Neural progenitor cell (in vitro differentiated cells): ENCODE measurements around the gene FLVCR1. TPM values are rescaled to one million over a fixed set of nuclear protein-coding genes. Genes with fewer than 3 reads are reported as not detected.

ENCODE experiments used
- DNase-seq: peaks from one replicate; pipeline ENCODE4 v3.0.0-alpha.2; 2016; ENCODE audit warnings: low spot score
- H2AFZ ChIP-seq: fragments of 200-600 bp; sonication (generic); replicated peaks from 2 replicates; pipeline ENCODE4 v1.6.1; 2016; ENCODE audit warnings: antibody characterized with exemption
- H3F3A ChIP-seq: fragments of 200-600 bp; sonication (generic); 2 replicates; pipeline ENCODE4 v1.6.1; 2016; ENCODE audit warnings: antibody characterized with exemption, low read depth
- H3K27ac ChIP-seq: fragments of 200-600 bp; sonication (generic); 2 replicates; pipeline ENCODE4 v1.5.1; 2016; ENCODE audit warnings: mild to moderate bottlenecking
- H3K27me3 ChIP-seq: fragments of 200-600 bp; sonication (generic); 2 replicates; pipeline ENCODE4 v1.6.1; 2016; ENCODE audit warnings: mild to moderate bottlenecking, moderate library complexity
- H3K36me3 ChIP-seq: fragments of 200-600 bp; sonication (generic); 2 replicates; pipeline ENCODE4 v1.5.1; 2016
- H3K4me1 ChIP-seq: fragments of 200-600 bp; sonication (generic); 2 replicates; pipeline ENCODE4 v1.6.1; 2016; ENCODE audit warnings: mixed run types
- H3K4me2 ChIP-seq: fragments of 200-600 bp; sonication (generic); 2 replicates; pipeline ENCODE4 v1.6.1; 2016
- H3K4me3 ChIP-seq: fragments of 200-600 bp; sonication (generic); 2 replicates; pipeline ENCODE4 v1.5.1; 2016
- H3K79me2 ChIP-seq: fragments of 200-600 bp; sonication (generic); 2 replicates; pipeline ENCODE4 v1.6.1; 2016; ENCODE audit warnings: low read depth
- H3K9ac ChIP-seq: fragments of 200-600 bp; sonication (generic); 2 replicates; pipeline ENCODE4 v1.6.1; 2016
- H3K9me3 ChIP-seq: fragments of 200-600 bp; sonication (generic); 2 replicates; pipeline ENCODE4 v1.5.1; 2016; ENCODE audit warnings: low read depth
- H4K20me1 ChIP-seq: fragments of 200-600 bp; sonication (generic); 2 replicates; pipeline ENCODE4 v1.6.1; 2016; ENCODE audit warnings: low read depth
- H3K27ac Mint-ChIP-seq: 3 replicates; pipeline ENCODE4 v1.8.0; 2021; ENCODE audit warnings: mixed read lengths
- H3K27me3 Mint-ChIP-seq: 2 replicates; pipeline ENCODE4 v1.8.0; 2022; ENCODE audit warnings: low read depth, mild to moderate bottlenecking, inconsistent platforms, moderate library complexity, mixed read lengths; ENCODE audit not compliant: insufficient read depth
- H3K36me3 Mint-ChIP-seq: 3 replicates; pipeline ENCODE4 v1.8.0; 2021; ENCODE audit warnings: mixed read lengths
- H3K4me1 Mint-ChIP-seq: 3 replicates; pipeline ENCODE4 v1.8.0; 2021; ENCODE audit warnings: mixed read lengths
- H3K4me3 Mint-ChIP-seq: 3 replicates; pipeline ENCODE4 v1.8.0; 2021; ENCODE audit warnings: mild to moderate bottlenecking, moderate library complexity, mixed read lengths
- H3K9me3 Mint-ChIP-seq: 3 replicates; pipeline ENCODE4 v1.8.0; 2020; ENCODE audit warnings: mixed read lengths
- CTCF ChIP-seq: fragments of 200-600 bp; sonication (generic); IDR thresholded peaks from 2 replicates; pipeline ENCODE4 v1.5.1; 2017; ENCODE audit warnings: antibody characterized with exemption, mild to moderate bottlenecking
- EZH2 ChIP-seq: fragments of 200-600 bp; sonication (generic); IDR thresholded peaks from 2 replicates; pipeline ENCODE4 v1.6.1; 2017; ENCODE audit warnings: antibody characterized with exemption, mild to moderate bottlenecking, moderate library complexity
- EZH2phosphoT487 ChIP-seq: fragments of 200-600 bp; sonication (generic); IDR thresholded peaks from 2 replicates; pipeline ENCODE4 v1.6.1; 2017; ENCODE audit warnings: antibody characterized with exemption
- total RNA-seq: library from RNA; depleted of rRNA; stranded (reverse); fragments of >200 nt; gene quantifications from 2 replicates; pipeline ENCODE4 v1.2.3, GENCODE V29; 2015; ENCODE audit warnings: low replicate concordance

FLVCR1 gene
- total RNA-seq, 1 donor from 2014 or later: 33.2 TPM

GRCh38 chr1:212943393-212943710, 85.3 kb downstream of the FLVCR1 start:
- peaks cover 5% of the 10 kb centered on the region for H3K9me3 Mint-ChIP-seq
- no peaks in the 10 kb centered on the region for H3K79me2 ChIP-seq
- peaks cover 7% of the 10 kb centered on the region for H3K27me3 Mint-ChIP-seq
- no peak for DNase-seq
- no peaks in the 10 kb centered on the region for H3F3A ChIP-seq
- H3K4me2 ChIP-seq: no peak overlapping the region
- H3K36me3 ChIP-seq: no peaks in the 10 kb centered on the region
- H3K27ac Mint-ChIP-seq: no peak overlapping the region
- H2AFZ ChIP-seq: no peak overlapping the region
- H3K27ac ChIP-seq: no peak overlapping the region
- no peaks in the 10 kb centered on the region for H4K20me1 ChIP-seq
- H3K4me1 Mint-ChIP-seq: no peaks in the 10 kb centered on the region
- no peak overlapping the region for H3K4me3 Mint-ChIP-seq
- H3K4me1 ChIP-seq: no peaks in the 10 kb centered on the region
- H3K9me3 ChIP-seq: no peaks in the 10 kb centered on the region
- H3K36me3 Mint-ChIP-seq: peaks cover 5% of the 10 kb centered on the region
- no peak overlapping the region for H3K9ac ChIP-seq
- no peak overlapping the region for H3K4me3 ChIP-seq
- TF ChIP-seq EZH2 (no peak), EZH2phosphoT487 (no peak), CTCF (no peak)
- H3K27me3 ChIP-seq: peaks cover under 1% of the 10 kb centered on the region

GRCh38 chr1:212944229-212944901, 86.3 kb downstream of the FLVCR1 start:
- no peaks in the 10 kb centered on the region for H3K36me3 ChIP-seq
- H3K27me3 Mint-ChIP-seq: peaks cover 7% of the 10 kb centered on the region
- no peaks in the 10 kb centered on the region for H3K9me3 ChIP-seq
- no peak overlapping the region for H3K27ac Mint-ChIP-seq
- peaks cover 5% of the 10 kb centered on the region for H3K36me3 Mint-ChIP-seq
- no peak overlapping the region for H2AFZ ChIP-seq
- TF ChIP-seq EZH2phosphoT487 (no peak), EZH2 (no peak), CTCF (no peak)
- no peaks in the 10 kb centered on the region for H4K20me1 ChIP-seq
- no peaks in the 10 kb centered on the region for H3K4me1 Mint-ChIP-seq
- no peaks in the 10 kb centered on the region for H3K4me1 ChIP-seq
- H3K27me3 ChIP-seq: peaks cover 11% of the 10 kb centered on the region
- peaks cover 1% of the 10 kb centered on the region for H3F3A ChIP-seq
- H3K4me3 ChIP-seq: no peak overlapping the region
- H3K27ac ChIP-seq: no peak overlapping the region
- H3K4me2 ChIP-seq: no peak overlapping the region
- no peak overlapping the region for H3K4me3 Mint-ChIP-seq
- H3K9ac ChIP-seq: no peak overlapping the region
- H3K79me2 ChIP-seq: no peaks in the 10 kb centered on the region
- DNase-seq: no peak
- H3K9me3 Mint-ChIP-seq: peaks cover 7% of the 10 kb centered on the region

- Histone ChIP-seq H2AFZ (no peak overlapping the region), H3K4me2 (no peak overlapping the region), H3K4me1 (no peaks in the 10 kb centered on the region), H3F3A (peaks cover 8% of the 10 kb centered on the region), H3K27me3 (peaks cover 18% of the 10 kb centered on the region), H3K4me3 (no peak overlapping the region), H3K9ac (no peak overlapping the region), H3K36me3 (no peaks in the 10 kb centered on the region), H3K79me2 (no peaks in the 10 kb centered on the region), H3K9me3 (no peaks in the 10 kb centered on the region), H4K20me1 (no peaks in the 10 kb centered on the region), H3K27ac (no peak overlapping the region)
- Mint-ChIP-seq H3K9me3 (peaks cover 5% of the 10 kb centered on the region), H3K4me1 (peaks cover 4% of the 10 kb centered on the region), H3K36me3 (peaks cover 4% of the 10 kb centered on the region), H3K27me3 (peaks cover 7% of the 10 kb centered on the region), H3K4me3 (no peak overlapping the region), H3K27ac (no peak overlapping the region)
- TF ChIP-seq CTCF (no peak), EZH2phosphoT487 (no peak), EZH2 (no peak)
- DNase-seq: no peak
Measured at GRCh38 chr1:212945056-212945455, 87.0 kb downstream of the FLVCR1 start.
